Retinal pigment epithelial cell (primary cell): ENCODE data around the gene PLAC8L1.

Source experiments
- DNase-seq: peaks from one replicate; pipeline ENCODE4 v3.0.0-alpha.2; 2010; ENCODE audit warnings: low read depth
- H3K4me3 ChIP-seq: 2 replicates; pipeline ENCODE4 v1.5.1; 2011; ENCODE audit warnings: mild to moderate bottlenecking, low read length, control low read depth, moderate library complexity
- CTCF ChIP-seq: conservative IDR thresholded peaks from 2 replicates; pipeline ENCODE4 v1.5.1; 2011; ENCODE audit warnings: low read depth, low read length, control low read depth, inconsistent platforms

PLAC8L1 gene

GRCh38 chr5:146060221-146060585, 45.2 kb downstream of the PLAC8L1 start:
- no peak for TF ChIP-seq CTCF
- no peak for DNase-seq
- H3K4me3 ChIP-seq: no peak overlapping the region

- H3K4me3 ChIP-seq: no peak overlapping the region
- no peak for DNase-seq
- TF ChIP-seq CTCF: no peak
These were observed 45.7 kb downstream of the PLAC8L1 start for GRCh38 chr5:146059460-146060220.

GRCh38 chr5:146055432-146055831, 49.9 kb downstream of the PLAC8L1 start:
- DNase-seq: no peak
- no peak for TF ChIP-seq CTCF
- H3K4me3 ChIP-seq: no peak overlapping the region

GRCh38 chr5:146052780-146053179, 52.6 kb downstream of the PLAC8L1 start:
- peak; percentile 58 for TF ChIP-seq CTCF
- DNase-seq: no peak
- no peak overlapping the region for H3K4me3 ChIP-seq

GRCh38 chr5:146051678-146052077, 53.7 kb downstream of the PLAC8L1 start:
- TF ChIP-seq CTCF: no peak
- DNase-seq: no peak
- H3K4me3 ChIP-seq: no peak overlapping the region

GRCh38 chr5:146050086-146050485, 55.3 kb downstream of the PLAC8L1 start:
- TF ChIP-seq CTCF: no peak
- no peak for DNase-seq
- H3K4me3 ChIP-seq: no peak overlapping the region

GRCh38 chr5:146049704-146050026, 55.7 kb downstream of the PLAC8L1 start:
- no peak for DNase-seq
- no peak for TF ChIP-seq CTCF

More at GRCh38 chr5:146049704-146050026, 55.7 kb downstream of the PLAC8L1 start:
- H3K4me3 ChIP-seq: no peak overlapping the region
